IPS DF 6.9 (cell line): ENCODE measurements around the gene ANKRD26.

Experiments used
- DNase-seq: peaks from one replicate; pipeline ENCODE4 v3.0.0-alpha.2; 2013; ENCODE audit warnings: low read depth, low spot score
- H3K27ac ChIP-seq: one replicate; pipeline ENCODE4 v1.5.1; 2013; ENCODE audit warnings: low read length, control low read depth
- H3K27me3 ChIP-seq: 2 replicates; pipeline ENCODE4 v1.6.1; 2013; ENCODE audit warnings: mild to moderate bottlenecking, low read length; ENCODE audit not compliant: control insufficient read depth, insufficient read depth
- H3K36me3 ChIP-seq: 2 replicates; pipeline ENCODE4 v1.6.1; 2013; ENCODE audit warnings: low read length; ENCODE audit not compliant: control insufficient read depth, insufficient read depth
- H3K4me1 ChIP-seq: 2 replicates; pipeline ENCODE4 v1.6.1; 2013; ENCODE audit warnings: low read length; ENCODE audit not compliant: control insufficient read depth, insufficient read depth
- H3K4me3 ChIP-seq: 2 replicates; pipeline ENCODE4 v1.5.1; 2013; ENCODE audit warnings: mild to moderate bottlenecking, low read length
- H3K9me3 ChIP-seq: 2 replicates; pipeline ENCODE4 v1.6.1; 2013; ENCODE audit warnings: low read length, inconsistent platforms; ENCODE audit not compliant: control insufficient read depth, insufficient read depth
- WGBS: extraction: QIAGEN DNeasy Blood & Tissue Kit; methylation state at CpG from one replicate; pipeline ENCODE4 v1.1.7; 2013; ENCODE audit warnings: mixed read lengths, missing lambda C conversion rate; ENCODE audit not compliant: insufficient read length, insufficient coverage; 5-methylcytosine and 5-hydroxymethylcytosine counted together

Gene ANKRD26

DNA sequence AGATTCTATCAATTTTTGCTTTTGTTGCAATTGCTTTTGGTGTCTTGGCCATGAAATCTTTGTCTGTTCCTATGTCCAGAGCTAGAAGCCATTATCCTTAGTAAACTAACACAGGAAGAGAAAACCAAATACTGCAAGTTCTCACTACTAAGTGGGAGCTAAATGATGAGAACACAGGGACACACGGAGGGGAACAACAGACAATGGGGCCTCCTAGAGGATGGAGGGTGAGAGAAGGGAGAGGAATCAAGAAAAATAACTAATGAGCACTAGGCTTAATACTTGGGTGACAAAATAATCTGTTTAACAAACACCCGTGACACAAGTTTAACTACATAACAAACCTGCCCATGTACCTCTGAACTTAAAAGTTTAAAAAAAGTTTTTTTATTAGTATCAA is 78.2 kb downstream of the ANKRD26 start:
- Histone ChIP-seq H3K27ac (no peak overlapping the region), H3K4me1 (no peaks in the 10 kb centered on the region), H3K36me3 (no peaks in the 10 kb centered on the region), H3K4me3 (no peak overlapping the region), H3K9me3 (no peaks in the 10 kb centered on the region), H3K27me3 (no peaks in the 10 kb centered on the region)
- DNase-seq: no peak
- WGBS: no CpG with 5 or more reads among the region's 2 CpGs

- Histone ChIP-seq H3K27me3 (no peaks in the 10 kb centered on the region), H3K36me3 (no peaks in the 10 kb centered on the region), H3K27ac (no peak overlapping the region), H3K4me1 (no peaks in the 10 kb centered on the region), H3K4me3 (no peak overlapping the region), H3K9me3 (no peaks in the 10 kb centered on the region)
- DNase-seq: no peak
- WGBS: no CpG with 5 or more reads among the region's 5 CpGs
Observed at GRCh38 chr10:27020243-27020642, 80.1 kb downstream of the ANKRD26 start.

DNA sequence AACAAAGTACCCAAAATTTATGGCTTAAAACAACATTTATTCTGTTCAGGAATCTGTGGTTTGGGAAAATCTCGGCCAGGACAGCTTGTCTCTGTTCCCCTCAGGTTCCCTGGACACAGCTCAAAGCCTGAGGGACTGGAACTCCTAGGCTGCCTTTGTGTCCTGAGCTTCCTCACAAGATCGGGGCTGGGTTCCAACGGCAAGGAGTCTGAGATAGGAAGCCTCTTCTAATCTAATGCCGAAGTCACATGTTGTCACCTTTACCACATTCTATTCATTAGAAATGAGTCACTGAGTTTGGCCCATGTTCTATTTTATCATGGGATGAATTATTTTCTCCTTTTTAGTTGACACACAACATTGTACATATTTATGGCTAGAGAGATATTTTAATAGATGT is 80.5 kb downstream of the ANKRD26 start:
- Histone ChIP-seq H3K27ac (no peak overlapping the region), H3K9me3 (no peaks in the 10 kb centered on the region), H3K4me1 (no peaks in the 10 kb centered on the region), H3K27me3 (no peaks in the 10 kb centered on the region), H3K36me3 (no peaks in the 10 kb centered on the region), H3K4me3 (no peak overlapping the region)
- no CpG with 5 or more reads among the region's 4 CpGs for WGBS
- DNase-seq: no peak

DNA sequence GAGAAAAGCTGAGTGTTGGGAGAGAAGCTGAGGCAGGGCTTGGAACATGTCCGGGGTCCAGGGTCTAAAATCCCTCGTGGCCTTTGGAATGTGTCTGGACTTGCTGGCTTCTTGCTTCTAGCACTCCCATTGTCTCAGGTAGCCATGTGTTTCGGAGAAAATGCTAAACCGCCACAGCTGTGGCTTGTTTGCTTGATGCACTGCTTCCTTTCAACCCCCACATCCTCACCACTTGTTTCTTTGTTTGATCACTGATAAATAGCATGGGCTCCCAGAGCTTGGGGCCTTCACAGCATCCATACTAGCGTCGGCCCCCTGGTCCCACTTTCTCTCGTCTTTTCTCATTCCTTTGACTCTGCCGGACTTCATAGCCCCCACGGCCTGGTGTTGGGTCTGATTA is 102.7 kb downstream of the ANKRD26 start:
- no CpG with 5 or more reads among the region's 9 CpGs for WGBS
- no peaks in the 10 kb centered on the region for H3K4me1 ChIP-seq
- H3K27ac ChIP-seq: no peak overlapping the region
- no peak for DNase-seq
- no peaks in the 10 kb centered on the region for H3K9me3 ChIP-seq
- H3K4me3 ChIP-seq: no peak overlapping the region
- H3K36me3 ChIP-seq: peaks cover 2% of the 10 kb centered on the region; the same call in 1 of the 2 replicates
- no peaks in the 10 kb centered on the region for H3K27me3 ChIP-seq

GRCh38 chr10:26994743-26995142 is 105.6 kb downstream of the ANKRD26 start:
- WGBS: no CpG with 5 or more reads among the region's 3 CpGs
- Histone ChIP-seq H3K36me3 (peaks cover 2% of the 10 kb centered on the region; the same call in 1 of the 2 replicates), H3K9me3 (no peaks in the 10 kb centered on the region), H3K27me3 (no peaks in the 10 kb centered on the region), H3K4me1 (no peaks in the 10 kb centered on the region), H3K27ac (no peak overlapping the region), H3K4me3 (no peak overlapping the region)
- no peak for DNase-seq

- Histone ChIP-seq H3K27ac (no peak overlapping the region), H3K36me3 (no peaks in the 10 kb centered on the region), H3K27me3 (no peaks in the 10 kb centered on the region), H3K4me3 (no peak overlapping the region), H3K4me1 (no peaks in the 10 kb centered on the region), H3K9me3 (no peaks in the 10 kb centered on the region)
- WGBS: no CpG with 5 or more reads among the region's 1 CpG
- no peak for DNase-seq
Observed at GRCh38 chr10:26987851-26988250, 112.4 kb downstream of the ANKRD26 start.

GRCh38 chr10:26983156-26983555 is 117.1 kb downstream of the ANKRD26 start:
- no peak for DNase-seq
- no peak overlapping the region for H3K27ac ChIP-seq
- no CpG with 5 or more reads among the region's 1 CpG for WGBS
- H3K9me3 ChIP-seq: no peaks in the 10 kb centered on the region
- no peak overlapping the region for H3K4me3 ChIP-seq
- H3K4me1 ChIP-seq: no peaks in the 10 kb centered on the region
- H3K27me3 ChIP-seq: no peaks in the 10 kb centered on the region
- no peaks in the 10 kb centered on the region for H3K36me3 ChIP-seq

DNA sequence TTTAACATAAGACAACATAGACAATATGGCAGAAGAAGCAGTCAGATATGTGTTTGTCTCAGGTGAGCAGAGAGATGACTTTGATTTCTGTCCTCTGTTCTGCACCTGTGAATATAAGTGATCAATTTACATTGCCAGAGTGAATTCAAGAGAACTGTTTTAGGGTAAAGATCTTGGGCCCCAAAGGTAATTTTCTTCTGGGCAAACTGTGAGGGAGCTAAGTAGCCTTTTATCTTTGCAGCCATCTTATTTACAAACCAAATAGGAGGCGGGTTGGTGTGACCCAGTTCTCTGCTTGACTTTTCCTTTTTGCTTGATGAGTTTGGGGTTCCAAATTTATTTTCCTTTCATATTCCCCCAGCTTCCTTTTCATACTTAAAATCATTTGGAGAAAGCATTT is 118.2 kb downstream of the ANKRD26 start:
- Histone ChIP-seq H3K27me3 (no peaks in the 10 kb centered on the region), H3K4me3 (no peak overlapping the region), H3K36me3 (no peaks in the 10 kb centered on the region), H3K9me3 (no peaks in the 10 kb centered on the region), H3K27ac (no peak overlapping the region), H3K4me1 (no peaks in the 10 kb centered on the region)
- WGBS: no CpG with 5 or more reads among the region's 1 CpG
- DNase-seq: no peak

DNA sequence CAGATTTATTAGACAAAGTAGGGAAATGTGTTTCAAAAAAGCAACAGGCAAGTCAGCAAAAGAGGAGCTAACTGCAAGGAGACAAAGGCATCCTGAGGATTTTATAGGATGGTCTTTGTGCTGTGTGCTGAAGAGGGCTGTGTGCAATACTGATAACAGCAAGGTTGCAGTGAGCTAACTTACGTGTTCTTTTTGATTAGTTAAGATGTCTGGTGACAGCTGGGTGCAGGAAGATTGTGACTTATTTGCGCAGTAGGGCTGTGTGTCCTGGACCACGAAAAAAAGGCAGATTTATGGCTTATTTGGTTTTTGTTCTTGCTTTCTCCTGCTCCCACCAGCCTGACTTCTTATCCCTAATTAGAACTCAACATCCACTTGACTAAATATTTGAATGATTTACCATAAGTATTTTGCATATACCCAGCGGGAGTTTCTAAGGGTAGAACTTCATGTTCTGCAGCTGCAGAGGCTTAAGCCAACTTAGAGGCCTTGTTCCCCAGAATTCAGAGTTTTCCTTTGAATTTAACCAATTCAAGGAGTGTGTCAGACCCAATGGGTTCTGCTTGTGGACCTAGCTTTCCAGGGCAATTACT is 119.0 kb downstream of the ANKRD26 start:
- Histone ChIP-seq H3K27me3 (no peaks in the 10 kb centered on the region), H3K27ac (no peak overlapping the region), H3K4me3 (no peak overlapping the region), H3K4me1 (no peaks in the 10 kb centered on the region), H3K36me3 (no peaks in the 10 kb centered on the region), H3K9me3 (no peaks in the 10 kb centered on the region)
- WGBS: no CpG with 5 or more reads among the region's 4 CpGs
- no peak for DNase-seq

DNA sequence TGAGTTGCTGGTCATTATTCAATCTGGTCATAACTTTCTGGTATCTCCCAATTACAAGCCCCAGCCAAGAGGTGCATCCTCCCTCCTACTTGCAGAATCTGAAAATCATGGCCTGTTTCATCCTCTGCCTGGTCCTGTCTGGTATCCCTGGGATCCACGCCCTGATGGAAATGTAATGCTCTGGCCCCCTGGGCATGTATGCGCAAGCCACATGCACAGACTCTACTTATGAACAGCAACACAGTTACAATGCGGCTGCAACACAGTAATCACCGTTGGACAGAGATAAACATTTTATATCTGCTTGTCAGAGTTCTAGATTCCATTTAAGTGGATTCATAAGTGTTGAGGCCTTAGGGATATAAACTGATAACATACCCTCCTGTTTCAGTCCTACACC is 121.8 kb downstream of the ANKRD26 start:
- Histone ChIP-seq H3K36me3 (no peaks in the 10 kb centered on the region), H3K4me1 (no peaks in the 10 kb centered on the region), H3K4me3 (no peak overlapping the region), H3K27me3 (no peaks in the 10 kb centered on the region), H3K9me3 (no peaks in the 10 kb centered on the region), H3K27ac (no peak overlapping the region)
- no peak for DNase-seq
- WGBS: no CpG with 5 or more reads among the region's 4 CpGs

GRCh38 chr10:26977635-26978034 is 122.7 kb downstream of the ANKRD26 start:
- no peaks in the 10 kb centered on the region for H3K27me3 ChIP-seq
- H3K27ac ChIP-seq: no peak overlapping the region
- H3K4me1 ChIP-seq: no peaks in the 10 kb centered on the region
- no CpG with 5 or more reads among the region's 2 CpGs for WGBS
- H3K4me3 ChIP-seq: no peak overlapping the region
- no peaks in the 10 kb centered on the region for H3K36me3 ChIP-seq
- DNase-seq: no peak
- H3K9me3 ChIP-seq: no peaks in the 10 kb centered on the region
